ENCODE measurements around the gene ZNF287.

The ZNF287 gene

DNA sequence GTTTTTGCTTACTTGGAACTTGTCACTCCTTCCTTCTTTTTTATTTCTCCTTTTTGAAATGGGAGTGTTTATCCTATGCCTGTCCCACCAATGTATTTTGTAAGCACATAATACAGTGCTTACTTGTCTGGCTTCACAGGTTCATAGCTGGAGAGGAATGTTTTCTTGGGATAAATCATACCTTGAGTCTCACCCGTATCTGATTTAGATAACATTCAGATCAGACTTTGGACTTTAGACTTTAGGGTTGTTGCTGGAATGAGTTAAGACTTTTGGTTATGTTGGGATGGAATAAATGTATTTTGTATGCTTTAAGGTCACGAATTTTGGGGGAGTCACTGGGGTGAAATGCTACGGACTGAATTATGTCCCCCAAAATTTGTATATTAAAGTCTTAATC lies 64.0 kb downstream of the ZNF287 start:
- no peak overlapping the region for H3K27ac ChIP-seq
- TF ChIP-seq ZFX (IDR thresholded peaks at IDR 0.05; ENCODE audit: borderline replicate concordance): no peak
- TF ChIP-seq, protein P1, sequence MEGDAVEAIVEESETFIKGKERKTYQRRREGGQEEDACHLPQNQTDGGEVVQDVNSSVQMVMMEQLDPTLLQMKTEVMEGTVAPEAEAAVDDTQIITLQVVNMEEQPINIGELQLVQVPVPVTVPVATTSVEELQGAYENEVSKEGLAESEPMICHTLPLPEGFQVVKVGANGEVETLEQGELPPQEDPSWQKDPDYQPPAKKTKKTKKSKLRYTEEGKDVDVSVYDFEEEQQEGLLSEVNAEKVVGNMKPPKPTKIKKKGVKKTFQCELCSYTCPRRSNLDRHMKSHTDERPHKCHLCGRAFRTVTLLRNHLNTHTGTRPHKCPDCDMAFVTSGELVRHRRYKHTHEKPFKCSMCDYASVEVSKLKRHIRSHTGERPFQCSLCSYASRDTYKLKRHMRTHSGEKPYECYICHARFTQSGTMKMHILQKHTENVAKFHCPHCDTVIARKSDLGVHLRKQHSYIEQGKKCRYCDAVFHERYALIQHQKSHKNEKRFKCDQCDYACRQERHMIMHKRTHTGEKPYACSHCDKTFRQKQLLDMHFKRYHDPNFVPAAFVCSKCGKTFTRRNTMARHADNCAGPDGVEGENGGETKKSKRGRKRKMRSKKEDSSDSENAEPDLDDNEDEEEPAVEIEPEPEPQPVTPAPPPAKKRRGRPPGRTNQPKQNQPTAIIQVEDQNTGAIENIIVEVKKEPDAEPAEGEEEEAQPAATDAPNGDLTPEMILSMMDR (IDR thresholded peaks at IDR 0.05): no peak
